Measurements from ENCODE around the gene IFT172. TPM values are rescaled to one million over a fixed set of nuclear protein-coding genes. Genes with fewer than 3 reads are reported as not detected.
A peak's percentile ranks its signal among the peaks of the same experiment; 100 is the strongest.

IFT172 gene
- total RNA-seq, 1 experiment from 2014 or later, result 41.7 TPM

- TF ChIP-seq CTCF (IDR thresholded peaks at IDR 0.05; ENCODE audit: unreplicated experiment), result no peak
- Mint-ChIP-seq H3K4me1 (ENCODE audit: low read depth, unreplicated experiment) (peaks cover 26% of the 10 kb centered on the region), H3K9me3 (ENCODE audit: low read depth, unreplicated experiment) (no peaks in the 10 kb centered on the region), H3K27me3 (ENCODE audit: unreplicated experiment) (no peaks in the 10 kb centered on the region), H3K36me3 (ENCODE audit: insufficient read depth, unreplicated experiment) (peaks cover 58% of the 10 kb centered on the region), H3K4me3 (ENCODE audit: low read depth, unreplicated experiment) (no peak overlapping the region), H3K27ac (ENCODE audit: unreplicated experiment) (peak overlapping the region; percentile 82)
- DNase-seq, result no peak
- intact Hi-C loops (cut with micrococcal nuclease; ENCODE audit: unreplicated experiment), result loop anchor here (10.0 kb wide), 1 partner anchor 139 kb away; the partner anchor contains the start of gene ZNF512
- CTCF ChIA-PET, result interaction anchor here (0.8 to 1.3 kb wide), 4 partner anchors 18 to 1405 kb away, joined by 3 to 5 read pairs (median 4); no protein-coding TSS in a partner anchor
- BruUV-seq (replicated peaks), result TSS peak; percentile 91
Observed at GRCh38 chr2:27445615-27446014, 43.9 kb downstream of the IFT172 start.

GRCh38 chr2:27445155-27445554, 44.4 kb downstream of the IFT172 start:
- peaks cover 26% of the 10 kb centered on the region for H3K4me1 Mint-ChIP-seq (ENCODE audit: low read depth, unreplicated experiment)
- peak overlapping the region; percentile 82 for H3K27ac Mint-ChIP-seq (ENCODE audit: unreplicated experiment)
- no peaks in the 10 kb centered on the region for H3K9me3 Mint-ChIP-seq (ENCODE audit: low read depth, unreplicated experiment)
- no peak for DNase-seq
- H3K4me3 Mint-ChIP-seq (ENCODE audit: low read depth, unreplicated experiment), result no peak overlapping the region
- CTCF ChIA-PET, result interaction anchor here (1.0 to 1.3 kb wide), 3 partner anchors 18 to 1406 kb away, joined by 3 to 5 read pairs (median 3); no protein-coding TSS in a partner anchor
- no peaks in the 10 kb centered on the region for H3K27me3 Mint-ChIP-seq (ENCODE audit: unreplicated experiment)
- BruUV-seq (replicated peaks), result no TSS peak
- TF ChIP-seq CTCF (IDR thresholded peaks at IDR 0.05; ENCODE audit: unreplicated experiment), result no peak
- intact Hi-C loops (cut with micrococcal nuclease; ENCODE audit: unreplicated experiment), result loop anchor here (10.0 kb wide), 1 partner anchor 140 kb away; the partner anchor contains the start of gene ZNF512
- peaks cover 60% of the 10 kb centered on the region for H3K36me3 Mint-ChIP-seq (ENCODE audit: insufficient read depth, unreplicated experiment)

- TF ChIP-seq CTCF (IDR thresholded peaks at IDR 0.05; ENCODE audit: unreplicated experiment), result no peak
- Mint-ChIP-seq H3K4me3 (ENCODE audit: low read depth, unreplicated experiment) (peak overlapping the region; percentile 79), H3K27me3 (ENCODE audit: unreplicated experiment) (no peaks in the 10 kb centered on the region), H3K27ac (ENCODE audit: unreplicated experiment) (peak overlapping the region; percentile 85), H3K9me3 (ENCODE audit: low read depth, unreplicated experiment) (no peaks in the 10 kb centered on the region), H3K4me1 (ENCODE audit: low read depth, unreplicated experiment) (peaks cover 26% of the 10 kb centered on the region), H3K36me3 (ENCODE audit: insufficient read depth, unreplicated experiment) (peaks cover 65% of the 10 kb centered on the region)
- DNase-seq, result peak; percentile 30
- BruUV-seq (replicated peaks), result no TSS peak
- CTCF ChIA-PET, result no interaction called here
- intact Hi-C loops (cut with micrococcal nuclease; ENCODE audit: unreplicated experiment), result loop anchor here (5.0 to 10.0 kb wide), 2 partner anchors 36 to 142 kb away; partner anchors contain the start of genes PPM1G and ZNF512
Observed at GRCh38 chr2:27442920-27443282, 46.6 kb downstream of the IFT172 start.

GRCh38 chr2:27441958-27442919, 47.3 kb downstream of the IFT172 start, which contains the start of gene KRTCAP3:
TSS of gene KRTCAP3 (plus strand) at chr2:27442381. CDS start at chr2:27442413, 32 bp downstream.
- BruUV-seq (replicated peaks), result no TSS peak
- Mint-ChIP-seq H3K4me3 (ENCODE audit: low read depth, unreplicated experiment) (peak within 1 kb of the TSS; percentile 79), H3K36me3 (ENCODE audit: insufficient read depth, unreplicated experiment) (peaks cover 65% of the 10 kb centered on the region), H3K27me3 (ENCODE audit: unreplicated experiment) (no peaks in the 10 kb centered on the region), H3K27ac (ENCODE audit: unreplicated experiment) (peak within 1 kb of the TSS; percentile 85), H3K9me3 (ENCODE audit: low read depth, unreplicated experiment) (no peaks in the 10 kb centered on the region), H3K4me1 (ENCODE audit: low read depth, unreplicated experiment) (peaks cover 26% of the 10 kb centered on the region)
- DNase-seq, result peak; percentile 94
- peak; percentile 86 for TF ChIP-seq CTCF (IDR thresholded peaks at IDR 0.05; ENCODE audit: unreplicated experiment)
- CTCF ChIA-PET, result interaction anchor here (0.7 kb wide), 1 partner anchor 85 kb away, joined by 3 read pairs; no protein-coding TSS in a partner anchor
- intact Hi-C loops (cut with micrococcal nuclease; ENCODE audit: unreplicated experiment), result loop anchor here (5.0 to 10.0 kb wide), 2 partner anchors 35 to 143 kb away; partner anchors contain the start of genes PPM1G and ZNF512
